HG03045 (cell line): ENCODE data around the gene ENTPD8.

Source experiments
- ATAC-seq: cut with Tn5 transposase; IDR thresholded peaks from one replicate; pipeline ENCODE4 v1.9.1; 2021; ENCODE audit warnings: mild to moderate bottlenecking, moderate library complexity; ENCODE audit not compliant: unreplicated experiment

Gene ENTPD8

DNA sequence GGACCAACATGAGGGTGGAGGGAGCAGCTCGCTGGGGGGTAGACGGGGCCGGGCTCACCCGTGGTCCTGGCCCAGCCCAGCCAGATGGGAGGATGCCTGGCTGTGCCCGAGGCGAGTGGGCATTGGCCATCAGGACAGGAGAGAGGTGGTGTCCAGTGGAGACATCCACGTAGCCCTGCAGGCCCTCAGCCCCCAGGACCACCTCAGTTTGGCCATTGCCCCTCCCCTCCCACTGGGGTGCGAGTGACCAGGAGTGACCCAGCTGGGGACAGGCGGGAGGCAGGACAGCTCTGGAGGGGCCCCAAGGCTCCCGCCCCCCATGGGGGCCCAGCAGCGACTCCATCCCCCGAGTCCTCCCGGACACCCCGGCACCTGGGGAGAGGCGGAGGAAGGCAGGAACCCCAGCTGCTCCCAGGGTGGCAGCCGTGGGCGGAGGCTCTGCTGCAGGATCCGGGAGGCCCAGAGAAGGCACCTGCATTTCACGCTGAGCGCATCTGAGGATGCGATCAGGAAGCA lies 9.7 kb downstream of the ENTPD8 start:
- ATAC-seq: no peak

DNA sequence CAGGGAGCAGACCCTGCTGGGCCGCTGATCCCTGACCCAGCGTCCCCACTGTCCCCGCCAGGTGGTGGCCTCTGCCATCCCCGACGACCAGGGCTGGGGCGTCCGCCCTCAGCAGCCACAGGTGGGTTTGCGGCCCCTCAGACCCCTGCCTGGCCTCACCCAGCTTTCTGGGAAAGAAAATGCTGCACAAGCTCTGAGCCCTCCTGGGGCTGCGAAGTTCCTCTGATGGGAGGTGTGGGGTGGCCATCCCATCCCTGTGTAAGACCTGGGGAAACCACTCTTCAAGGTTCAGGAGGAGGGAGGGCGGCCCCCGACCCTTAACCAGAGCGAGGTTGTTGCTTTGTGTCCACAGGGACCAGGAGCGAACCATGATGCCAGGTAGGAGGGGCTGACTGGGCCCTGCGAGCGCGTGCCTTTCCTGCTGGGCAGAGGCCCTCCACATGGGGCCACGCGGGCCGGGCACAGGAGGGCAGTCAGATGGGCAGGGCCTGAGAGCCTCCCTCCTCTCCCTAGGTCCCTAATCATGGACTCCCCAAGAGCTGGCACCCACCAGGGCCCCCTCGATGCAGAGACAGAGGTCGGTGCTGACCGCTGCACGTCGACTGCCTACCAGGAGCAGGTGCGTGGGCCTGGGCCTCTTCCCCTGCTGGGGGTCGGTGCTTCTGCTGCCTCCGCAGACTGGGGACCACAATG lies 10.3 kb downstream of the ENTPD8 start:
- no peak for ATAC-seq

GRCh38 chr9:137429974-137430722 lies 11.0 kb downstream of the ENTPD8 start:
- ATAC-seq: no peak

DNA sequence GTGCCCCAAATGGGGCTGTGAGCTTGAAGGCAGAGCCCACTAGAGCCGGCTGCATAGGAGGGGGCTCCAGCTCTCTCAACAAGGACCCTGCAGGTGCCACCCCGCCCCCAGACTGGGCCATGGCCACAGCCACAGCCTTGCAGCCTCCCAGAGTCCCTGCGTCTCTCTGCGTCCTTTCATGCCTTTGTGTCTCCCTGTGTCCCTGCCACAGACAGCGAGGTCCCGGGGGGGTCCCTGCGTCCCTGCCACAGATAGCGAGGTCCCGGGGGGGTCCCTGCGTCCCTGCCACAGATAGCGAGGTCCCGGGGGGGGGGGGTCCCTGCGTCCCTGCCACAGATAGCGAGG lies 11.6 kb downstream of the ENTPD8 start:
- no peak for ATAC-seq

- no peak for ATAC-seq
Observed at GRCh38 chr9:137428841-137429545, 12.2 kb downstream of the ENTPD8 start.

DNA sequence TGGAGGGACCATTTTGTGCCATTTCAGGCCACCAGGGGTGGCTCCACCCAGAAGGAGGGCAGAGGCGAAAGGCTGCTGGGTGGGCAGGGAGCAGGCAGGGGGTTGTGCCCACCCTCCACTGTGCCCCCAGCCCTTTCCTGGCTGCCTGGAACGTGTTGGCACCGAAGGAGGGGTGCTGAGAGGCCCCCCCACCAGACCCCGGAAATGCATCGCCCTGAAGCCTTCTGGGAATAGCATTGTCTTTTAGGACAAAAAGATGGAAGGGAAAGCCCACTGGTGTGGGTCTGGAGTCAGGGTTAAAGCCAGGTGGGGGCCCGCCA lies 12.9 kb downstream of the ENTPD8 start:
- no peak for ATAC-seq

DNA sequence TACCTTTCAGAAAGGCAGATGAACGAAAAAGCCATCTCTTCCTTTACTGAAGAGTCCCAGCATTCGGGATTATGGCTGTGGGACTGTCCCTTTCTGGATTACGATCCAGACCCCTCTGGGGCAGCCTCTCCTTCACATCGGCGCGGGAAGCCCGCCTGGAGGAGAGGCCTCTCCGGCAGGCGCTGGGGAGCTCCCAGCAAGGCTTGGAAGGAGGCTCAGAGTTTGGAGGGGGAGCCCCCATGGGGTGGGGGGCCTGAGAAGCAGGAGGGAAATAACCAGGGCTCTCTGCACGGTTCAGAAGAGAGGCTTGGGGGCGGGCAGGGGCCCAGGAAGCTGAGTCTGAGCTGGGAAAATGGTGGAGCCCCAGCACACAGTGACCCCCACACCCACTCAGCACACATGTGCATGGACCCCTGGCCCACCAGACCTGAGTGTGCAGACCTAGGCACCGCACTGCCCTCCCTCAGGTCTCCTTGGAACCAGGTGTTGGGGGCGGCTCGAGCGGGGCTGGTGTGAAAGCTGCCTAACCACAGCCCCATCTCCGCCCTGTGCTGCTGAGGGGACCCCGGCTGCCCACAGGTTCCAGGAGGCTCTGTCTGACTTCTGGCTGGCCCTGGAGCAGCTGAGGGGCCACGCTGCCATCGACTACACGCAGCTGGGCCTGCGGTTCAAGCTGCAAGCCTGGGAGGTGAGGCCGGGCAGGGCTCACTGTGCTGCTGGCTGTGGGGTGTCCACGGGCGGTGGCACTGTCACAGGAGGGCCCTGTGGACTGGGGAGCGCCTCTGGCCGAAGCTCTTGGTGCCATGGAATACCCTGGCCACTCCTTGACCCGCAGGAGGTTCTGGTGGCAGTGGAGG lies 13.5 kb downstream of the ENTPD8 start:
- no peak for ATAC-seq

DNA sequence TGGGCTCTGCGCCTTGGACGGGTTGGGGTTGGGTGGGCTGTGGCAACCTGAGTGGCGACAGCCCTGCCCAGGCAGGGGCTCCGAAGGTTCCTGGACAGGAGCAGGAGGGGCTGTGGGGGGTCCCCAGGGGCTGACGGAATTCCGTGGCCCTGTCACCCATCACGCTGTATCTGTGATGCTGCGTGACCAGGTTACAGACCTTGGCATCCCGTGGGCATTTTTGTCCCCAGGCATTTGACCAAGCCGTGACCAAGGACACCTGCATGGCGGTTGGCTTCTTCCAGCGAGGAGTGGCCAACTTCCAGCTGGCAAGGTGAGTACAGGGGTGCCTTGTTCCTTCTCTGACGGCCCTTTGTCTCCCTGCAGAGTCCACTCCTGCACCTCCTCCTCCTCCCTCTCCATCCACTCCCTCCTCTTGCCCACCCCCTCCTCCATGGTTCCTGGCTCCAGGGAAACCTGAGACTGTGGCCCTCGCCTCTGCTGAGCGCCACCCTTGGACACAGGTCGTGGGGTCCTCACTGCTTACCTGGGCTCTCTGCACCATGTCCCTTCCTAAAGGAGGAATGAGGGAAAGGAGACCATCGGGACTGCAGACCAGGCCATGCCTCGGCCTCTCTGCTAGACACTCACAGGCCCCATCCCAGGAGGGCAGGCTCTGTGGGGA lies 15.0 kb downstream of the ENTPD8 start:
- no peak for ATAC-seq

GRCh38 chr9:137423514-137424291 lies 17.5 kb downstream of the ENTPD8 start:
- peak; percentile 24 for ATAC-seq

GRCh38 chr9:137422604-137423513 lies 18.3 kb downstream of the ENTPD8 start, which contains the start of the genes EXD3 and NOXA1:
Gene EXD3, minus strand, starts transcription at chr9:137423162. Its CDS starts 27,805 bp downstream, at chr9:137395357.
Gene NOXA1, plus strand, starts transcription at chr9:137423393. Its CDS starts 137 bp downstream, at chr9:137423530.
- peak; percentile 82 for ATAC-seq

- no peak for ATAC-seq
Observed at GRCh38 chr9:137421838-137422603, 19.1 kb downstream of the ENTPD8 start.

GRCh38 chr9:137417161-137418021 lies 23.8 kb downstream of the ENTPD8 start:
- ATAC-seq: no peak

DNA sequence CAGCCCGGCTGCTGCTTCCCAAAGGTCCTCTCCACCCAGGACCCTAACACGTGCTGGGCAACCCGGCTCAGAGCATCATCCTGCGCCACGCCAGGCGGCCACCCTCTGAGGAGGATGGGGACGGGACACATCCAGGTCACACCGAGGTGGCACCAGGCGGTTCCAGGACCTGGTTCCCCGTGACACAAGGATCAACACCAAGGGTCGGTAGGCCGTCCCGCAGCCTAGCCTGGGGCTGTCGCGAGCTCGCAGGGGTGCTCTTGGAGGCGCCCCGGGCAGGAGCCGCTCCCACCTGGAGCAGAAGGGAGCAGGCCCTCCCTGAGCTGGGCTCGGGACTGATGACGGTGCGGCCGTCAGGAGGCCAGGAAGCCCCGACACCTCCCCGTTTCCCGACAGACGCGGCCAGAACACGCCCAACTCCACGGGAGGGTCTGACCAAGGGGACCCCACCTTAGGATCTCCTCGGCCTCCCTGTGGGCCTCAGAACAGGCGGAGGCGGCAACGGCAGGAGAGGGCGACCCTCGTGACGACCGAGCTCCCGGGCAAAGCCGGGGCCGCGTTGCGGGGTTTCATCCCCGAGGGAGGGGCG lies 24.5 kb downstream of the ENTPD8 start:
- no peak for ATAC-seq

DNA sequence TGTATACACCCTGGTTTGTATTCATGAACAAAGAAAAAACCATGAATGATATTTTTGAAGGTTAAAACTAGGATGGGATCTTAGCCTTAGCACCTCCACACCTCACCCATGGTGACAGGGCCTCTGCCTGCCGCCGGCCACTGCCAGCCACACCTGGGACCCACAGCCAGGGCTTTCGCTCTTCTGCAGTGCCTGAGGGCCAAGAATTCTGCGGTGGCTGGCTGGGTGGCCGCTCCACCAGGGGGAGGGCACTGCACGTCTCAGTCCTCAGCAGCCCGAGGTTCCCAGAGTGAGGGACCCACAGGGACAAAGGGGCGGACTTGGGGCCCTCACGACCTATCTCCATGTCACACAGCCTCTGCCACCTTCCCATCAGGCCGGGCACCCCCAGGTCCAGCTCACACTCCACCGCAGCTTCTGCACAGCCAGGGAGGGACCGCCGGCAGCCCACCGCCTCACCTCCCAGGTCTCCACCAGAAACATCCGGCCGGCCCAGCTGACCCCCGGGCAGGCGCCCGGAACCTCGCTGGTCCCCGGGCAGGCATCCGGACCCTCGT lies 25.1 kb downstream of the ENTPD8 start:
- no peak for ATAC-seq

GRCh38 chr9:137415451-137415850 lies 25.7 kb downstream of the ENTPD8 start:
- ATAC-seq: no peak

DNA sequence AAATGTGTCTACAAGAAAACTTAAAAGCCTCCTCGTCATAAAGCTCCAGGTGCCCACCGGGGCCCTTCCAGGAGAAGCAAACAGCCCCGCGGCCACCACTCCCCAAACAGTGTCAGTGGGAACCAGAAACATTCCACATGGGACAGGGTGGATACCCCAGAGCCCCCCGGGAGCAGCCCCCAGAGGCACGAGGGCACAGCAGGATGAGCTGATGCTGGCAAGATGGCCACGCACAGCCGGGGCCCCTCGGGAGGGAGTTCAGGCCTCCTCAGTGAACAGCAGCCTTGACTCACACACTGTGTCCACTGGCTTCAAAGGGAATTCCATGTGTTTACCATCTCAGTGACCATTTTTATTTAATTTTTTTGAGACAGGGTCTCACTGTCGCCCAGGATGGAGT lies 28.7 kb downstream of the ENTPD8 start:
- no peak for ATAC-seq
